OCI-LY1 (cell line): ENCODE measurements around the gene CBR1.

Experiments
- EZH2 ChIP-seq: fragments of 200-600 bp; sonication (generic), shearing (Covaris generic); IDR thresholded peaks from 2 replicates; pipeline ENCODE4 v1.8.0; 2017; ENCODE audit warnings: borderline replicate concordance, mixed run types, mild to moderate bottlenecking, antibody characterized with exemption, low read length, moderate library complexity, mixed read lengths
- TF ChIP-seq, protein P1 (sequence below): fragments of 200-600 bp; sonication (generic), shearing (Covaris generic); IDR thresholded peaks from 2 replicates; pipeline ENCODE4 v1.5.1; 2017; ENCODE audit warnings: mild to moderate bottlenecking, antibody characterized with exemption, low read length, moderate library complexity, mixed read lengths

DNA sequence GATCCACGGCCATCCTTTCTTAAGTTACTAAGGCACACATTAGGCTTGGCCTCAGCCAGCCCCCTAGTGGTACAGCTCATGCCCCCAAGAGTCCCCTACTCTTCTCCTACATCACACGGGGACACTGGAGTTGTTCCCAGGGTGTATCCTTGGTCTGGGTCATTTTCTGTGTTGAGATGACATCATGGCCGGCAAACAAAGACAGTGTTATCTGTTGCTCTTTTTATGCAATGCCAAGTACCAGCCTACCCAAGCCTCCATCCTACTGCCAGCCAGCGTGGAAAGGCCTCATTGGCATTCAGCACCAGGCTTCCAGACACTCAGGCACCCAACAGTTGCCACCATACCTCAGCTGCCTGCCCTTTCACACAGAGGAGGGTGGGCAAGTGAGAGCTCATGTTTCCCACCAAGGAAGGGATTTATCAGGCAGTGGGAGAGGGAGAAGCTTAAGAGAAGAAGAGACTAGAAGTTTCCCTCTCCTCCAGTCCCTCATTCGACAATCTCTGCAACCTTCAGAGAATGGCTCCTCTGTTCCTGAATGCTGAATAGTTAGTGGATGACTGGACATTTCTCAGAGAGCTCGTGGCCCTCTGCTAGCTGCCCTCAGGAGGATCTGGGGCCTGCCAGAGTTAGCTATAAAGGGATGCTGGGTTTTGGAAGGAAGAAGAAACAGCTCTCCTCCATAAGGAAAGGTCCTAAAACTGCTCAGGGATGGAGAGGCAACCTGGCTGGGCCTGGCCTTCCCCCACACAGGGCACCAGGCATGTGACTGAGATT is 17.7 kb downstream of the CBR1 start:
- TF ChIP-seq, protein P1, sequence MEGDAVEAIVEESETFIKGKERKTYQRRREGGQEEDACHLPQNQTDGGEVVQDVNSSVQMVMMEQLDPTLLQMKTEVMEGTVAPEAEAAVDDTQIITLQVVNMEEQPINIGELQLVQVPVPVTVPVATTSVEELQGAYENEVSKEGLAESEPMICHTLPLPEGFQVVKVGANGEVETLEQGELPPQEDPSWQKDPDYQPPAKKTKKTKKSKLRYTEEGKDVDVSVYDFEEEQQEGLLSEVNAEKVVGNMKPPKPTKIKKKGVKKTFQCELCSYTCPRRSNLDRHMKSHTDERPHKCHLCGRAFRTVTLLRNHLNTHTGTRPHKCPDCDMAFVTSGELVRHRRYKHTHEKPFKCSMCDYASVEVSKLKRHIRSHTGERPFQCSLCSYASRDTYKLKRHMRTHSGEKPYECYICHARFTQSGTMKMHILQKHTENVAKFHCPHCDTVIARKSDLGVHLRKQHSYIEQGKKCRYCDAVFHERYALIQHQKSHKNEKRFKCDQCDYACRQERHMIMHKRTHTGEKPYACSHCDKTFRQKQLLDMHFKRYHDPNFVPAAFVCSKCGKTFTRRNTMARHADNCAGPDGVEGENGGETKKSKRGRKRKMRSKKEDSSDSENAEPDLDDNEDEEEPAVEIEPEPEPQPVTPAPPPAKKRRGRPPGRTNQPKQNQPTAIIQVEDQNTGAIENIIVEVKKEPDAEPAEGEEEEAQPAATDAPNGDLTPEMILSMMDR = peak; percentile 53
- TF ChIP-seq EZH2 = no peak
